HG03103 (cell line): Measurements from ENCODE around the gene APBB2.
"Not testable (repeated sequence)": the region's sequence is repeated elsewhere in the genome, so short reads cannot be mapped to it uniquely, and the experiment has no call there.

Experiments
- ATAC-seq: cut with Tn5 transposase; IDR thresholded peaks from one replicate; pipeline ENCODE4 v1.9.1; 2021; ENCODE audit warnings: low read depth; ENCODE audit not compliant: unreplicated experiment

APBB2 gene

DNA sequence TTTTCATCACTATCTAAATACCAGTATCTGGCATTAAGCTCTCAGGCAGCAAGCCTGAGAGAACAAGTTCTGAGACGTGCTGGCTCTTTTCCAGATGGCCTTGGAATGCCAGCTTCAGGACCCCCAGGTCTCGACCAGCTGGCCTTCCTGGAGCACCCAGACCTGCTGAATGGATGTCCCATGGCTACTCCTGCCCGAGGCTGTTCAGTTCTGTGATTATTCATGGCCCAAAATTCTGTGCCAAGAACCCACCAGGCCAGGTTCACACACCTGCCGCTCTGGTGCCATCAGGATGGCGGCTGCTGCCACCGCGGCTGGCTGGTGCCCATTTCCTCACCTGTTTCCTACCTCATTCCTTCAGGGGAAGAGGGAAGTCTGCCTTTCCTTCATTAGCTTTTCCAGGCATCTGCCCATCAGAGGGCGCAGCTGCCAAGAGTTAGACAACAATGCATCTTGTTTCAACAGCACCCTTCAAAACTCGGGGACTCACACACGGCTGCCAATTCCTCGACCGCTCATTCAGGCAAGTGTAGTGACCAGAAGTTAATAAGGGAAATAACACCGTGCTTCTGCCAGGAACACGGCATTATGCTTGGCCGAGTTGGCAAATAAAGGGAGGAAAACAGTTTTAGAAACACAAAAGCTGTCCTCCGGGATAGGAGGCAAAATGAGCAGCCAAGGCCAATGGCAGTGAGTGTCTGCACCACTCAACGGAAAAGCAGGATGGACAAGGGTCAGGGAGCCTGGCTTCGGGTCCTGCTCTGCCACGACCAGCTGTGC is 290.8 kb downstream of the APBB2 start:
- ATAC-seq: no peak

DNA sequence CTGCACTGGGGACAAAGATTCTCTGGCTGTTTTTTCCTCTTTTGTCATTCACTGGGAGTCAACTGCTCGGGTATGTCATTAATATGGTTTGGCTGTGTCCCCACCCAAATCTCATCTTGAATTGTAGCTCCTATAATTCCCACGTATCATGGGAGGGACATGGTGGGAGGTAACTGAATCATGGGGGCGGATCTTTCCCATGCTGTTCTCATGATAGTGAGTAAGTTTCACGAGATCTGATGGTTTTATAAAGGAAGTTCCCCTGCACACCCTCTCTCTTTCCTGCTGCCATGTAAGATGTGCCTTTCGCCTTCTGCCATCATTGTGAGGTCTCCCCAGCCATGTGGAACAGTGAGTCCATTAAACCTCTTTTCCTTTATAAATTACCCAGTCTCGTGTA is 294.4 kb downstream of the APBB2 start:
- ATAC-seq: not testable (repeated sequence)

DNA sequence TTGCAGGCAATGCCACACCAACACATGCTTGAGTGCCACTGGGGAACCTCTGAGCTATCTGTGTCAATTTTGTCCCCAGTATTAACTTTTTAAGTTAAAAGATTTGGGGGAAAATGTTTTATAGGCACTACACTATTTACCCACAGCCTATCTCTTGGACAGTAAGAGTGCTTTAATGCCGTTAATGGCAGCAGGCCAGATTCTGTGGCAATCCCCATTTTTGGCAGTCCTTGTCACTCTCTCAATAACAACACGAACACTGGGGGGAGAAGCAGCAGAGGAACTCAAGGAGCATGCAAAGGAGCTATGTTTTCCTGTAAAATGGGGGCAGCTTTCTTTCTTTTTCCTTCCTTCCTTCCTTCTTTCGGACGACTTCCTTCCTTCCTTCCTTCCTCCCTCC is 296.0 kb downstream of the APBB2 start:
- no peak for ATAC-seq

DNA sequence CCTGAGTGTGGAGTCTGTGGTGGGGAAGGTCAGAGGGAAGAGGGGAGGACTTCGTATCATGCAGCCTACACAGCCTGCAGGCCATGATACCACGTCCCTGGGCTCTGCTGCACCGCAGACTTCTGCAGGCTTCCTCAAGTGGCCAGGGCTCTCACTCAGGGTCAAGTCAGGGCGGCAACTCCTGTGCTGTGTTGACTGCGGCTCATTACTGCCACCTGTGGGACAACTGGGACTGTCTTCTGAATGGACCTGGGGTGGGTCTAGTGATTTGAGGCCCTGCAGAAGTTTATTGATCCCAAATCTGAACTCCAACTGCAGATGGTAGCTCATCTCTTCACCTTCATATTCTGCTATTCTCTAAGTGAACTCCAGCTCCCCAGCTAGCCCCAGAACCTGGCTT is 297.5 kb downstream of the APBB2 start:
- peak; percentile 92 for ATAC-seq

- ATAC-seq: no peak
These were observed 298.2 kb downstream of the APBB2 start for GRCh38 chr4:40916218-40916555.

DNA sequence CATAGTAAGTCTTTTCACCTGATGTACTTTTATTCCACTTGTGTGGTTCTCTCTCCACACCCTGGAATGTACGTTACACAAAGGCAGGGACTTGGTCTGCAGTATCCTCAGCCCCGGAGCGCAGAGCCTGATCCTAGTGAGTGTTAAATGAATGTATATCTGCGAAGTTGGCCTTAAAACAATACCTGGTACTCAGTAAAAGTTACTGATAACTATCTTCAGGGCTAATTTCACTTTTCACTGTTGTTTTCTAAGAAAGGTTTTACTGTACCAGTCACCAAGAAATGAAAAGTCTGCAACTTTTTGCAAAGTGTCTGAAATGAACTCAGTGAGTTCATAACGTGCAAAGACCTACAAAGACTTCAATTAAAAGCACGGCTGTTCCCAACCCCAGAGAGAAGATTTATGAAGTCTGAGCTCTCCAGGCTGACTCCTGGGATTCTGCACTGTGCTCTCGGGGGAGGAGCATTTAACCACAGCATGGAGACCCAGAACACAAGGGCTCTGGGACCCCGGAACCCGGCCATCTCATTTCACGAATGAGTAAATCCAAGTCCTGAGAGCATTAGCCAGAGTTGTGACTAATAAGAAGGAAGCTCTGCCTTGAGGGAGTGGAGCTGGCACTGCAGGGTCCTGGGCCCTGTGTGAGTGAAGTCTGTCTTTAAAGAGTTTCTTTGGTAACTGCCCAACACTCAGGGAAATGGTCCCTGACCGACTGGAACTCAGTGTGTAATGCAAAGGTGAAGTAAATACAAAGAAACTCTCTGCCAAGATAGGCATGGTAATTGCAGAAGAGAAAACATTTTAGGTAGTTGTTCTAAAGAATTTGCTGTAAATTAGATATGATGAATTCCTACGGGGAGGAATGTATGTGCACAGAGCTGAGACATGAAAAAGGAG is 298.8 kb downstream of the APBB2 start:
- no peak for ATAC-seq

DNA sequence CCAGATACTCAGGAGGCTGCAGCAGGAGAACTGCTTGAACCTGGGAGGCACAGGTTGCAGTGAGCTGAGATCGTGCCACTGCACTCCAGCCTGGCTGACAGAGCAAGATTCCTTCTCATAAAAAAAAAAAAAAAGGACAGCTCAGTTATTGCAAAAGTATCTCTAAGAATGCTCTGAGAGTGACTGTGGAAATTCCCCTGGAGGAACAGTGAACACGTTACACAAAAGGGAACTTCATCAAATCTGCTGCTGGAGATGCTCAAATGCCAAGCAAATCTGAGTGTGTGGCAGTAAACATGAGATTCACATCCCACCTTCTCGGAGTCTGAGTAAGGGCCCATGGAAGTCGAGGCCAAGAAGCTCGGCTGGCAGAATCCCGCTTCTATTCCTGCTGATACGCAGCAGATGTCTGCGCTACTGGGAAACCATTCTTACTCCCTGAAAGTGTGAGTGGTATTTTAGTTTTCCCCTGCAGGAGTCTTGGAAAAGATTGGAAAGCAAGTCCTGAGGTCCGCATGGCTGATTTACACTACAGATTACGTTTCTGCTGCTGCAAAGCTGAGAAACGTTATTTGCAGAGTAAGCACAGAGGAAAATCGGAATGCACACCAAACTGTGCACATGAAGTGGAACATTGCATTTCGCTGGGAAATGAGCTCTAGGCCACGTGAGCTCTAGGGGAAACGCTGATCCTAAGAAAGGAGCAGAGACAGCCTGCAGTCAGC is 301.7 kb downstream of the APBB2 start:
- no peak for ATAC-seq

DNA sequence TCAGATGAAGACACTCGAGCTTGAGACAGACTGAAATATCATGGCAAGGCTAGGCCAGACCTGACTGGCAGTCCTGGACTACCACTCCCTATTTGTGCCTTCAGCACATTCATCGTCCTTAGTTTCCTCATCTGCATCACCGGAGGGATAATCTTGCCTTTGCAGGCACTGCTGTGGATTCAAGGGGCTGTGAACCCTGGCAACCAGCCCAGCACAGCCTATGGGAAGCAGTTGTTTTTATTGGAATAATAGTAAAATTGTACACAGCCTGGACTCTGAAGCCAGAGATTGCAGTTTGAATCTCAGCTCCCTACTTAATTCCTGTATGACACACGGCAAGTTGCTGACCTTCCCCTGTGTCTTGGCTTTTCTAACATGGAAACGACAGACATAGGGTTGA is 303.6 kb downstream of the APBB2 start:
- no peak for ATAC-seq

DNA sequence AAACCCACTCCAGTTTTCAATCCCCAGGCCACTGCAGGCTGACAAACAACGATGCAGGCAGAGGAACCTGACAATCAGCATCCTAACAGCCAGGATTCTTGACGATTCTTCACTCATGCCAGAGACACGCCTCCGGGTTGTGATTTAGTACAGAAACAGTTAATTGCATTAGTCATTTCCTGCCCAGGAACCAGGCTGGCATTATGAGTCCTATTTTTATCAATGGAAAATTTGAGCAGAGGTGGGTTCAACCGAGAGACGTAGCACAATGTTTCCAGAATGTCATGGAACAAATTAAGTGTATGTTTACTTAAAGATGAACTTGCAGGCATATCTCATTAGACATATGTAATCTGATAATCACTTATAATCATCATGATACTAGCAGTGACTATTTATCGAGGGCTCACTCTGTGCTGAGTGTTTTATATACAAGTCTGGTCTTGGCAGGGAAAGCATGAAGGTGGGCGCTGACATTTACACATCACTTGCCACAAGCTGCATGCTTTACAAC is 304.9 kb downstream of the APBB2 start:
- no peak for ATAC-seq

DNA sequence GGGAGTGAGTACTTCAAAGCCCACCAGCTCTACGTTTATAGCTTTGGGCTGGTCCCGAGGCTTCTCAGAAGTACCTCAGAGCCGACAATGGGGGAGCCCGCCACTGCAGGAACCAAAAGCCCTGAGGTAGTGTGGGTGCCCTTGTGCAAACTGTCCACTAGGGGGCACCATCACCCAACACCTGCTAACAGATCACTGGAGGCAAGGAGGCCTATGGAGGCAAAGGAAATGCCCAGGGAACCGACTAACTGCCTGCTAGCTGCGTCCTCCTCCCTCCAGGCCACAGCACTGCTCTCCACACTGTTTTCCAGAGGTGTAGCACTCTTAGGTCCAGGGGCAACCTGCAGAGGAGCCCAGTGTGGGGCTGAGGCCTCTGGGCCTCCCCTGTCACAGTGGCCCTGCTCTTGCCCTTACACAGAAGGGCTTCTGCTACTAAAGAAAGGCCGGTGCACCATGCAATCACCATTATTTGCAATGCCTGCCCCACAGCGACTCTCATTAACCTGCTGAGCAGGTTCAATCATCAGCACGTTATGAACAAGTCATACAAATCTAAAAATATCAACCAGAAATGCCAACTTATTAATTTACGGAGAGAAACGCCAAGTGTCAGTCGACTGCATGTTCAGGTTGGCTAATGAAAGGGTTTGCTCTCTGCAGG is 305.5 kb downstream of the APBB2 start:
- peak; percentile 94 for ATAC-seq

GRCh38 chr4:40908297-40908696 is 306.0 kb downstream of the APBB2 start:
- ATAC-seq: no peak

- no peak for ATAC-seq
These were observed 308.9 kb downstream of the APBB2 start for GRCh38 chr4:40905414-40905813.

GRCh38 chr4:40900531-40900930 is 313.8 kb downstream of the APBB2 start:
- not testable (repeated sequence) for ATAC-seq

DNA sequence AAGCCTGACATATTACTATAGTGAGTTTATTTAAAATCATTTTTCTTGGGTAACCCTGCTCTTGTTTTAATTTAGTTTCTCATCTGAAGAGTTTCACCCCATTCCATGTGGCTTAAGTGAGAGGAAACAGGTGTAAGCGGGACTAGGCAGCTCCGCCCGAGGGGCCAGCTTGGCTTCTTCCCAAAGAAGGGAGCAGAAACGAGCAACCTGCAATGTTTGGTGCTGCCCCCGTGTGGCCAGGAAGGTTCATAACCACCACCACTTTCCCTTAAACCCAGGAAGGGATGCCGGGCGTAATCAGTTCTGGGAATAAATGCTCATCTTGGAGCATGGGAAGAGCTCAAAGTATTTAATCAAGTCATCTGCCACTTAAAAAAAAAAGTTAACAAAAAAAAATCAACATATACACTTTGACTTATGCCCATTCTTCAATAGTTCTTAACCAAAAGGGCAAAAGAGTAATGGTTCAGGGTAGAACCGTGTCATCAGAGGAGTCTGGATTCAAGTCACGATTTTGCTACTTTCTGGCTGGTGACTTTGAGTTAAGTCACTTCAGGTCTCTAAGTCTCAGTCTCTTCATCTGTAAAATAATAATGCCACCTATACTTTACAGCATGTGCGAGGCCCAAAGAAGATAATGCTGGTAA is 316.7 kb downstream of the APBB2 start:
- peak; percentile 74 for ATAC-seq

DNA sequence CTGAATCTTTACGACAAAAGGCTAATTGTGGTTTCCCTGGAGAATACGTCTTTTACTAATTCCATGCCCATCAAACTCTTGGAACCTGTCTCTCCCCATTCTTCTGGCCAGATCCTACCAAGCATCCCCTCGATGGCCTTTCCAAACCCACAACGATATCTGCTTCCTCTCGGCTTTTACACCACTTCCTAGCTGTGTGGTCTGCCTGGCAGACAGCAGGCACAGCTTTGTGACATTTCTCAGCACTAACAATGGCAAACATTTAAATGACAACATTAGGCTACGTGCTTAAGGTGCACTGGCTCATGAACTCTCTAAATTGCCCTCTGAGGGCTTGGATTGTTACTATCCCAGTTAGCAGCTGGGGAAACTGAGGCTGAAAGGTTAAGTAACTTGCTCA is 323.6 kb downstream of the APBB2 start:
- no peak for ATAC-seq

DNA sequence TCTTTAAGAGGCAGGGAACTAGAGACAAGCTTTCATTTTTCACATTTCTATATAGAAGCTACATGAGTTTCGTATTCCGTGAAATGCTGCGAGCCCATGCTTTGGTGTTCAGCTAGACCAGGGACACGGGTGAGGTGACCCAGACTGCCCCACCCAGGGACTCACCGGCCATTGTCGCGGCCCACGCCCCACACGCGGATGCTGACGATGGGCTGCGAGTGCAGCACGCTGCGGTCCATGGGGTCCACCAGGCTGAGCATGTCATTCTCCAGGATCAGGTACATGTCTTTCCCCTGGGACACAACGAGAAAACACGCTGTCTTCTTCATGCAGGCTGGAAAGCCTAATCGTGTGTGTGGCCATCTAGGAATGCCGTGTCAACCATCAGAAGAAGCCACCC is 324.1 kb downstream of the APBB2 start:
- ATAC-seq: no peak

- no peak for ATAC-seq
These were observed 325.4 kb downstream of the APBB2 start for GRCh38 chr4:40888933-40889332.

- no peak for ATAC-seq
These were observed 326.6 kb downstream of the APBB2 start for GRCh38 chr4:40887764-40888131.

GRCh38 chr4:40886931-40887763 is 327.2 kb downstream of the APBB2 start:
- no peak for ATAC-seq
